OCI-LY1 (cell line): ENCODE results near the gene SIKE1.
A peak's percentile ranks its signal among the peaks of the same experiment; 100 is the strongest.

Experiments
- H2AFZ ChIP-seq: fragments of 200-600 bp; sonication (generic), shearing (Covaris generic); 2 replicates; pipeline ENCODE4 v1.6.0; 2014; ENCODE audit warnings: antibody characterized with exemption, mild to moderate bottlenecking, low read length
- H3F3A ChIP-seq: fragments of 200-600 bp; sonication (generic), shearing (Covaris generic); 2 replicates; pipeline ENCODE4 v1.6.0; 2014; ENCODE audit warnings: mild to moderate bottlenecking, antibody characterized with exemption, low read length, moderate library complexity; ENCODE audit not compliant: insufficient read depth
- H3K27ac ChIP-seq: fragments of 200-600 bp; sonication (generic); 2 replicates; pipeline ENCODE4 v1.5.1; 2014; ENCODE audit warnings: low read length, mixed run types, mild to moderate bottlenecking, low read depth; ENCODE audit not compliant: poor library complexity, severe bottlenecking
- H3K27me3 ChIP-seq: fragments of 200-600 bp; sonication (generic); 2 replicates; pipeline ENCODE4 v1.6.0; 2014; ENCODE audit warnings: antibody characterized with exemption, mild to moderate bottlenecking, low read length, moderate library complexity; ENCODE audit not compliant: insufficient read depth
- H3K36me3 ChIP-seq: fragments of 200-600 bp; sonication (generic); 2 replicates; pipeline ENCODE4 v1.6.1; 2014; ENCODE audit warnings: mild to moderate bottlenecking, antibody characterized with exemption, low read length, moderate library complexity, mixed read lengths; ENCODE audit not compliant: insufficient read depth
- H3K4me1 ChIP-seq: fragments of 200-600 bp; sonication (generic); 2 replicates; pipeline ENCODE4 v1.5.1; 2014; ENCODE audit warnings: mild to moderate bottlenecking, low read length, moderate library complexity; ENCODE audit not compliant: insufficient read depth, severe bottlenecking
- H3K4me2 ChIP-seq: fragments of 200-600 bp; sonication (generic), shearing (Covaris generic); 2 replicates; pipeline ENCODE4 v1.6.1; 2014; ENCODE audit warnings: low read length
- H3K4me3 ChIP-seq: fragments of 200-600 bp; sonication (generic); 2 replicates; pipeline ENCODE4 v1.5.1; 2014; ENCODE audit warnings: low read length, low read depth, mild to moderate bottlenecking, mixed read lengths; ENCODE audit not compliant: poor library complexity, severe bottlenecking
- H3K79me2 ChIP-seq: fragments of 200-600 bp; shearing (Covaris generic); 2 replicates; pipeline ENCODE4 v1.6.1; 2016; ENCODE audit warnings: mixed run types, low read length, mixed read lengths; ENCODE audit not compliant: insufficient read depth
- H3K9ac ChIP-seq: fragments of 200-600 bp; sonication (generic), shearing (Covaris generic); 2 replicates; pipeline ENCODE4 v1.6.1; 2014; ENCODE audit warnings: mild to moderate bottlenecking, low read length, mixed read lengths
- H3K9me2 ChIP-seq: fragments of 200-600 bp; sonication (generic), shearing (Covaris generic); 2 replicates; pipeline ENCODE4 v1.6.1; 2014; ENCODE audit warnings: low read depth, mild to moderate bottlenecking, low read length, mixed read lengths
- H3K9me3 ChIP-seq: fragments of 200-600 bp; shearing (Covaris generic); 2 replicates; pipeline ENCODE4 v1.6.1; 2014; ENCODE audit warnings: low read length, mixed read lengths
- H4K20me1 ChIP-seq: fragments of 200-600 bp; sonication (generic), shearing (Covaris generic); 2 replicates; pipeline ENCODE4 v1.6.0; 2016; ENCODE audit warnings: mild to moderate bottlenecking, low read length; ENCODE audit not compliant: insufficient read depth
- EZH2 ChIP-seq: fragments of 200-600 bp; sonication (generic), shearing (Covaris generic); IDR thresholded peaks from 2 replicates; pipeline ENCODE4 v1.8.0; 2017; ENCODE audit warnings: borderline replicate concordance, mixed run types, mild to moderate bottlenecking, antibody characterized with exemption, low read length, moderate library complexity, mixed read lengths
- TF ChIP-seq, protein P1 (sequence below): fragments of 200-600 bp; sonication (generic), shearing (Covaris generic); IDR thresholded peaks from 2 replicates; pipeline ENCODE4 v1.5.1; 2017; ENCODE audit warnings: mild to moderate bottlenecking, antibody characterized with exemption, low read length, moderate library complexity, mixed read lengths

SIKE1 gene

DNA sequence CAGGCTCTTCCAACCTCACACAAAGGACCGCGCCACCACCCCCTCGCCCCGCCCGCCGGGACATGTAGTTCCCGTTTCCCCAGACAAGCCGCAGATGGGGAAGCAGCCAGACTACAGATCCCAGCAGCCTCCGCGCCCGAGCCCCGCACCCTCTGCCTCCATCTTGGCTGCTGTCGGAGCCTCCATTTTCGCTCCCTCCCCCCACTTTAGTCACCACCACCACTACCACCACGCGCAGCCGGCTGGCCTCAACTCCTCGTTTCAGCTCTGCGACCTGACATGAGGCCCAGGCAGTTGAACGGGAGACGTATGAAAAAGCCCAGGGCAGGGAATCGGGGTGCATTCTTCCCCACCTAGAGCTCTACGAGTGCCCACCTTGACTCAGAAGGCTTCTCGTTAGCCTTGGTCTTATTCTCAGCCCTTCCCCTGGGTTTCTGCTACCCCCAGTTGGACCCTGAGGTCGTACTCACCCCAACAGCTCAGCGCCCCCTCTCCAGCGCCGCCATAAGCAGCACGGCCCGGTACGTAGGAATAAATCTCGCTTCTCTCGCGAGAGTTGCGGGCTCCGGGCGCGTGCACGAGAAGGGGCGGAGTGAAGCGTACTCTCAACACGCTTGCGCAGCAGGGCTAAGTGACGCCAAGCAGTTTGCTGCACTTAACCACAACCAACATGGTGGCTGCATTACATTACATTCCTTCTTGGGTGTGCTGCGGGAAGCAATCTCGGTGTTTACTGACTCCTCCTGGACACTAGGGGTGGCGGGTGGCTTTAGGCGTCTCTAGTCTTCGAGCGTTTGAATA lies 22.8 kb downstream of the SIKE1 start, which contains the start of gene CSDE1:
Gene CSDE1 (minus strand): TSS at position 530 of the 801 bp plus-strand sequence. CDS start 18,094 bp downstream, outside the sequence.
- H3K9me2 ChIP-seq, result no peaks in the 10 kb centered on the region
- no peaks in the 10 kb centered on the region for H3F3A ChIP-seq
- peak within 1 kb of the TSS; percentile 96 for H3K4me3 ChIP-seq
- peak within 1 kb of the TSS; percentile 86 for H3K4me2 ChIP-seq
- H3K27ac ChIP-seq, result peak within 1 kb of the TSS; percentile 94
- peaks cover 46% of the 10 kb centered on the region for H3K79me2 ChIP-seq
- peak within 1 kb of the TSS; percentile 85; the same call in 1 of the 2 replicates for H2AFZ ChIP-seq
- peaks cover 47% of the 10 kb centered on the region for H3K4me1 ChIP-seq
- TF ChIP-seq EZH2, result no peak
- TF ChIP-seq, protein P1, sequence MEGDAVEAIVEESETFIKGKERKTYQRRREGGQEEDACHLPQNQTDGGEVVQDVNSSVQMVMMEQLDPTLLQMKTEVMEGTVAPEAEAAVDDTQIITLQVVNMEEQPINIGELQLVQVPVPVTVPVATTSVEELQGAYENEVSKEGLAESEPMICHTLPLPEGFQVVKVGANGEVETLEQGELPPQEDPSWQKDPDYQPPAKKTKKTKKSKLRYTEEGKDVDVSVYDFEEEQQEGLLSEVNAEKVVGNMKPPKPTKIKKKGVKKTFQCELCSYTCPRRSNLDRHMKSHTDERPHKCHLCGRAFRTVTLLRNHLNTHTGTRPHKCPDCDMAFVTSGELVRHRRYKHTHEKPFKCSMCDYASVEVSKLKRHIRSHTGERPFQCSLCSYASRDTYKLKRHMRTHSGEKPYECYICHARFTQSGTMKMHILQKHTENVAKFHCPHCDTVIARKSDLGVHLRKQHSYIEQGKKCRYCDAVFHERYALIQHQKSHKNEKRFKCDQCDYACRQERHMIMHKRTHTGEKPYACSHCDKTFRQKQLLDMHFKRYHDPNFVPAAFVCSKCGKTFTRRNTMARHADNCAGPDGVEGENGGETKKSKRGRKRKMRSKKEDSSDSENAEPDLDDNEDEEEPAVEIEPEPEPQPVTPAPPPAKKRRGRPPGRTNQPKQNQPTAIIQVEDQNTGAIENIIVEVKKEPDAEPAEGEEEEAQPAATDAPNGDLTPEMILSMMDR, result 0 out of 2 replicates have a peak, but pooled peaks have one; percentile 24
- H3K27me3 ChIP-seq, result no peaks in the 10 kb centered on the region
- peaks cover 2% of the 10 kb centered on the region; the same call in 1 of the 2 replicates for H4K20me1 ChIP-seq
- no peaks in the 10 kb centered on the region for H3K9me3 ChIP-seq
- peaks cover 21% of the 10 kb centered on the region; the same call in 1 of the 2 replicates for H3K36me3 ChIP-seq
- H3K9ac ChIP-seq, result peak within 1 kb of the TSS; percentile 99

DNA sequence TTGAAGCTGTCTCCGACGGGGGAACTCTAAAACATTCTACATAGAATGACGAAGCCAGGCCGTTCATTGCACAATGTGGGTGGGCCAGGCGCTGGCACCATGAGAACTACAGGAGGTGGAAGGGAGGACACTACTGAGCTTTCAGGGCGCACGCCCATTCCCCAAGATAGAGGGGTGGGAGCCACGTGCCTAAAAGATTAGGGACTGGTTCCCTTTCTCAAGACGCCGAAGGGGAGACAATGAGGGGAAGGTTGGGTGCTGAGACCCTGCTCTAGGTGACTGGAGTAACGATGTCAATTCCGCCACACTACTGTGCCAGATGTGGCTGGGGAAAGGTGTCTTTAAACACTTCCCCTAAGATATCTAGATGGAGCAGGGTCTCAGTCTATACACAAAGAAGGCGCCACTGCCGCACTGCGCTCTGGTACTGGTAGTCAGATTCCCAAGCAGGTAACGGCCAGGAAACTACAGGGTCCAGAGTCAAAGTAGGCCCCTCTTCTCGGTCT lies 23.5 kb downstream of the SIKE1 start:
- TF ChIP-seq, protein P1, result no peak
- no peak for TF ChIP-seq EZH2
- Histone ChIP-seq H4K20me1 (peaks cover 3% of the 10 kb centered on the region; the same call in 1 of the 2 replicates), H3K36me3 (peaks cover 24% of the 10 kb centered on the region; the same call in 1 of the 2 replicates)

DNA sequence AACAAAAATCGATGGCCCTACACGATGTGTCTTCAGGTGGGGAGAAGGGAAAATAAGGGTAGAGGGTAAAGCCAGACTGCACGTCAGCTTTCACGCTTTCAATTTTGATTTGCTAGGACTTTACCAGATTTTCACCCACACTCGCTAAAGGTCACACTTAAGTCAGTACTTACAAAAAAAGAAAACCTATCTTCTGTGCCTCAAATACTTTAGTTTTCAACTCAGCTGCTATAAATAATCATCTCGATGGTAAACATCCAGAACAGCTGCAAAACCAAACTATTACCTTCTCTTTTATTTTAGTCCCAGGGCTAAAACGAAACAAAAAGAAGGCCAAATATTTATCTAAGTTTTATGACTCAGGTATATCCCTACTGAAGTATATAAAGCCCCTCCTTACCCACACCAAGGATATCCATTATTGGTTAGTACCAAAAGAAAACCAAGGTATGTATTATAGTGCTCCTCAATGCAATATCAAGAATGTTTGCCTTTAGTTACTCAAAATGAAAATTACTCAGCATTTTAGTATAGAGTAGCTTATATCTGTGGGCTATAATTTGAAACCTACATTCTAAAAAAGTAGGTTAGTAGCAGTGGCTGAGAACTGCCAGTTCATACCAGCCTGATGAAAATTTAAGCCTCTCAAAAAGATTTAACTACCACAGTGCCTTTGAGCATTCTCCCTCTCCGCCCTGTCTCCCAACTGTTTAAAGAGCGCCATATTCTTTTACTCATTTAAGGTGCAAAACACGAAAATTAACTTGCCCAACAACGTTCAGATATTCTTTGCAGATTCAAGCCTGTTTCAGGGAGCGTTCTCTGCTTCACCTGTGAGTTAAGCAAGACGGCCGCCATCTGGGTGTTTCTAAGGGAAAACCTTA lies 24.2 kb downstream of the SIKE1 start:
- no peak for TF ChIP-seq EZH2
- TF ChIP-seq, protein P1, result no peak
- Histone ChIP-seq H3K27ac (peak overlapping the region; percentile 94), H3K9ac (peak overlapping the region; percentile 99), H3F3A (no peaks in the 10 kb centered on the region), H4K20me1 (peaks cover 8% of the 10 kb centered on the region), H3K4me2 (peak overlapping the region; percentile 86), H3K36me3 (peaks cover 31% of the 10 kb centered on the region; the same call in 1 of the 2 replicates), H3K9me3 (no peaks in the 10 kb centered on the region), H3K27me3 (no peaks in the 10 kb centered on the region), H3K9me2 (no peaks in the 10 kb centered on the region), H3K4me1 (peaks cover 57% of the 10 kb centered on the region), H2AFZ (no peak overlapping the region), H3K79me2 (peaks cover 60% of the 10 kb centered on the region), H3K4me3 (peak overlapping the region; percentile 96)

More for the DNA sequence above, 23.5 kb downstream of the SIKE1 start:
- Histone ChIP-seq H3K79me2 (peaks cover 53% of the 10 kb centered on the region), H3K27me3 (no peaks in the 10 kb centered on the region), H3K27ac (peak overlapping the region; percentile 94), H3K9me3 (no peaks in the 10 kb centered on the region), H3K4me3 (peak overlapping the region; percentile 96), H3K4me2 (peak overlapping the region; percentile 86), H3K9ac (peak overlapping the region; percentile 99), H2AFZ (no peak overlapping the region), H3K4me1 (peaks cover 51% of the 10 kb centered on the region), H3K9me2 (no peaks in the 10 kb centered on the region), H3F3A (no peaks in the 10 kb centered on the region)
